Ecto neural progenitor cell (in vitro differentiated cells): ENCODE results near the gene OR52E6.

ENCODE experiments used
- DNase-seq: peaks from one replicate; pipeline ENCODE4 v3.0.0-alpha.2; 2018; ENCODE audit warnings: low spot score

The OR52E6 gene

DNA sequence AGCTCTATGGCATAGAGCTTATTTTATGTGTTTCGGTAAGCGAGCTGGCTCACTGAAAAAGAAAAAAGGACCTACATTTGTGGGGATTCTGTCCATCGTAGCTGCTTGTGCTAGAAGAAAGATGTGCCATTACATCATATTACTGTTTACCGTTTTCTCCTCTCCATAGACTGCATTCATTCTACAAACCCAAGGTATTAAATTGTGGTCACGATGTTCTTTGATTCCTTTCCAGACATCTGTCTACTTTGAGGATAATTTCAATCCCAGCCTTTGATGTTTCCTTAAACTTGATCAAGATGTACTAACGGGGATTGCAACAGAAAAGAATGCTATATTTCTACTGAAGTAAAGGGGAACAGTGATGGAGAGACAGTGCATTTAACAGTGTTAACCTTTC, 45.2 kb downstream of the OR52E6 start:
- DNase-seq, result no peak

- DNase-seq, result no peak
Measured at GRCh38 chr11:5791165-5791564, 50.5 kb downstream of the OR52E6 start, which contains the start of gene OR52N1. OR52N1 (minus strand) TSS chr11:5791265; CDS start chr11:5788816, 2,449 bp downstream.
